ENCODE results near the gene DMRTC2. TPM values are rescaled to one million over a fixed set of nuclear protein-coding genes. Genes with fewer than 3 reads are reported as not detected.

DMRTC2 gene
- total RNA-seq, 1 experiment from 2014 or later, result not detected

DNA sequence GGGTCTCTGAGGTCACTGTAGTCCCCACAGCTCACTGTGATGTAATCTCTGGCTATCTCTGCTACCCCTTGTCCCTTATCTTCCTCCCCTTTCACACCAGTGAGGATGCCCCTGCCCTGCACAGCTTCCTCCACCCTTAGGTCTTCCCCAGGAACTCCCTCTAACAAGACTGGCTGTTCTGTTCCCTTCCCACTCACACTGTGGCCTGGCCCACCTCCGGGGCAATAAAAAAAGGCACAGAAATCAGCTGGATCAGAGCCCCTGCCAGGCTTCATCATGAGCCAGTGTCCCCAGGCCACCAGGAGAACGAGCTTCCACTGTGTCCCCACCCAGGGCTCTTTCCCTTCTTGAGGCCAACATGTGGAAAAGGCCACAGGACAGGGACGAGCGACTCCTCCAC is 43.8 kb upstream of the DMRTC2 start:
- Mint-ChIP-seq H3K36me3 (ENCODE audit: insufficient read depth, unreplicated experiment) (no peaks in the 10 kb centered on the region), H3K4me1 (ENCODE audit: insufficient read depth, unreplicated experiment) (no peaks in the 10 kb centered on the region), H3K9me3 (ENCODE audit: unreplicated experiment) (no peaks in the 10 kb centered on the region), H3K27ac (ENCODE audit: low read depth, unreplicated experiment) (no peak overlapping the region), H3K4me3 (ENCODE audit: unreplicated experiment) (no peak overlapping the region), H3K27me3 (ENCODE audit: insufficient read depth, unreplicated experiment) (peaks cover 72% of the 10 kb centered on the region)
- intact Hi-C loops (cut with micrococcal nuclease), result no loop called here
- POLR2A ChIA-PET, result interaction anchor here (0.7 kb wide), 1 partner anchor 236 kb away, joined by 3 read pairs; no protein-coding TSS in a partner anchor
- TF ChIP-seq, protein P1, sequence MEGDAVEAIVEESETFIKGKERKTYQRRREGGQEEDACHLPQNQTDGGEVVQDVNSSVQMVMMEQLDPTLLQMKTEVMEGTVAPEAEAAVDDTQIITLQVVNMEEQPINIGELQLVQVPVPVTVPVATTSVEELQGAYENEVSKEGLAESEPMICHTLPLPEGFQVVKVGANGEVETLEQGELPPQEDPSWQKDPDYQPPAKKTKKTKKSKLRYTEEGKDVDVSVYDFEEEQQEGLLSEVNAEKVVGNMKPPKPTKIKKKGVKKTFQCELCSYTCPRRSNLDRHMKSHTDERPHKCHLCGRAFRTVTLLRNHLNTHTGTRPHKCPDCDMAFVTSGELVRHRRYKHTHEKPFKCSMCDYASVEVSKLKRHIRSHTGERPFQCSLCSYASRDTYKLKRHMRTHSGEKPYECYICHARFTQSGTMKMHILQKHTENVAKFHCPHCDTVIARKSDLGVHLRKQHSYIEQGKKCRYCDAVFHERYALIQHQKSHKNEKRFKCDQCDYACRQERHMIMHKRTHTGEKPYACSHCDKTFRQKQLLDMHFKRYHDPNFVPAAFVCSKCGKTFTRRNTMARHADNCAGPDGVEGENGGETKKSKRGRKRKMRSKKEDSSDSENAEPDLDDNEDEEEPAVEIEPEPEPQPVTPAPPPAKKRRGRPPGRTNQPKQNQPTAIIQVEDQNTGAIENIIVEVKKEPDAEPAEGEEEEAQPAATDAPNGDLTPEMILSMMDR (IDR thresholded peaks at IDR 0.05; ENCODE audit: unreplicated experiment), result no peak
- CTCF ChIA-PET, result interaction anchor here (0.6 to 2.7 kb wide), 3 partner anchors 8 to 133 kb away, joined by 4 to 13 read pairs (median 6); no protein-coding TSS in a partner anchor
- DNase-seq (ENCODE audit: unreplicated experiment), result no peak
- BruUV-seq (replicated peaks), result no TSS peak

DNA sequence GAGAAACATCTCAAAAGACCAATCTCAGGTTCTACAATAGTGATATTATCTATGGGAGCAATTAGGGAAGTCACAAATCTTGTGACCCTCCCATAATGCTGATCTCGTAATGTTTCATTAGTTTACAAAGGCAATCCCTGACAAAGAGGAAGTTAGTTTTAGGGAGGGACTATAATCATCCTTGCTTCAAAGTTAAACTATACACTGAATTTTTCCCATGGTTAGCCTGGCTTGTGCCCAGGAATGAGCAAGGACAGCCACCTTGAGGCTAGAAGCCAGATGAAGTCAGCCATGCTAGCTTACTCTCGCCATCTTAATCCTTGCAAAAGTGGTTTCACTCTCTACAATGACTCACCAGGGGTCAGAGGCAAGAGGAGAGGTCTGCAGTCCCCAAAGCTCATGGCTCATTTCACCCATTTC is 43.0 kb upstream of the DMRTC2 start:
- CTCF ChIA-PET, result interaction anchor here (0.6 to 2.7 kb wide), 3 partner anchors 9 to 57 kb away, joined by 3 to 13 read pairs (median 4); no protein-coding TSS in a partner anchor
- H3K9me3 Mint-ChIP-seq (ENCODE audit: unreplicated experiment), result no peaks in the 10 kb centered on the region
- no peaks in the 10 kb centered on the region for H3K36me3 Mint-ChIP-seq (ENCODE audit: insufficient read depth, unreplicated experiment)
- intact Hi-C loops (cut with micrococcal nuclease), result no loop called here
- no TSS peak for BruUV-seq (replicated peaks)
- no peak for DNase-seq (ENCODE audit: unreplicated experiment)
- TF ChIP-seq, protein P1 (IDR thresholded peaks at IDR 0.05; ENCODE audit: unreplicated experiment), result no peak
- no peak overlapping the region for H3K4me3 Mint-ChIP-seq (ENCODE audit: unreplicated experiment)
- no peaks in the 10 kb centered on the region for H3K4me1 Mint-ChIP-seq (ENCODE audit: insufficient read depth, unreplicated experiment)
- POLR2A ChIA-PET, result no interaction called here
- H3K27ac Mint-ChIP-seq (ENCODE audit: low read depth, unreplicated experiment), result no peak overlapping the region
- peaks cover 72% of the 10 kb centered on the region for H3K27me3 Mint-ChIP-seq (ENCODE audit: insufficient read depth, unreplicated experiment)

DNA sequence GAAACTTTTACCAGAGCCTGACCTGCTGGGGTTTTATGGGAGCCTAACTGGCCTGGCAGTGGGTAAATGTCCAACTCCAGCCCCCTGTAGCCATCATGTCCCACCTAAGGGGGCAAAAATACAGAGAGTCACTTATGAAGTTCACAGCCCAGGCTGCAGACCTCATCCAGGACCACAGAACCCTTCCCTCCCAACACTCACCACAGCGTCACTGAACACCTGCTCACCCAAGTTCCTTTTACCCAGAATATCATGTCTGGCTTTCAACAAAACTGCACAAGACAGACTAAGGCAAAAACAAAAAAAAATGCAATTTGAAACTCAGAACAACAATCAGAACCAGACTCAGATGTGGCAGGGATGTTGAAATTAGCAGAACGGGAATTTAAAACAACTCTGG is 42.1 kb upstream of the DMRTC2 start:
- ChIA-PET POLR2A (no interaction called here), CTCF (interaction anchor here (1.0 to 2.7 kb wide), 2 partner anchors 10 to 58 kb away, joined by 4 to 13 read pairs; no protein-coding TSS in a partner anchor)
- DNase-seq (ENCODE audit: unreplicated experiment), result no peak
- no peaks in the 10 kb centered on the region for H3K36me3 Mint-ChIP-seq (ENCODE audit: insufficient read depth, unreplicated experiment)
- no TSS peak for BruUV-seq (replicated peaks)
- no peaks in the 10 kb centered on the region for H3K9me3 Mint-ChIP-seq (ENCODE audit: unreplicated experiment)
- peaks cover 74% of the 10 kb centered on the region for H3K27me3 Mint-ChIP-seq (ENCODE audit: insufficient read depth, unreplicated experiment)
- no peak overlapping the region for H3K4me3 Mint-ChIP-seq (ENCODE audit: unreplicated experiment)
- intact Hi-C loops (cut with micrococcal nuclease), result no loop called here
- H3K4me1 Mint-ChIP-seq (ENCODE audit: insufficient read depth, unreplicated experiment), result no peaks in the 10 kb centered on the region
- TF ChIP-seq, protein P1 (IDR thresholded peaks at IDR 0.05; ENCODE audit: unreplicated experiment), result no peak
- no peak overlapping the region for H3K27ac Mint-ChIP-seq (ENCODE audit: low read depth, unreplicated experiment)

DNA sequence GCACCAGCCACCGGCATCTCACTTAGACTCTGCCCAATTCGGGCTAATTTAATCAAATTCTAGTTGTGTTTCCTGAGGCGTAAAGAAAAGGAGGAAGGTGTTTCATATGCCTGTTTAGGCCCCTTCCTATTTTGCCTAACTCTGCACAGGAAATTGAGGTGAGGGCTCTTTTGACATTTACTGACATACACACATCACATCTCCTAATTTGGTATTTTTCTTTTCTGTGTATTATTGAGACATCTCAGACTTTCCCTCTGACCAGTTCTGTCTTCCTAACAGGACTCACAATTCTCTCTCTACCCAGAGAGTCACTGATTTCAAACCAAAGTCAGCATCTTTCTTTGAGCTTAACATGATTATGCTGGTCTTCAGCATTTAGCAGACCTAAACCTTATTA is 40.5 kb upstream of the DMRTC2 start:
- ChIA-PET CTCF (interaction anchor here (1.0 to 3.0 kb wide), 3 partner anchors 9 to 19 kb away, joined by 3 to 12 read pairs (median 5); partner anchors contain the start of gene CEACAM3), POLR2A (no interaction called here)
- DNase-seq (ENCODE audit: unreplicated experiment), result no peak
- Mint-ChIP-seq H3K4me3 (ENCODE audit: unreplicated experiment) (no peak overlapping the region), H3K9me3 (ENCODE audit: unreplicated experiment) (no peaks in the 10 kb centered on the region), H3K27me3 (ENCODE audit: insufficient read depth, unreplicated experiment) (peaks cover 85% of the 10 kb centered on the region), H3K27ac (ENCODE audit: low read depth, unreplicated experiment) (no peak overlapping the region), H3K4me1 (ENCODE audit: insufficient read depth, unreplicated experiment) (no peaks in the 10 kb centered on the region), H3K36me3 (ENCODE audit: insufficient read depth, unreplicated experiment) (no peaks in the 10 kb centered on the region)
- intact Hi-C loops (cut with micrococcal nuclease), result no loop called here
- BruUV-seq (replicated peaks), result no TSS peak
- TF ChIP-seq, protein P1 (IDR thresholded peaks at IDR 0.05; ENCODE audit: unreplicated experiment), result no peak
